Lung (tissue), 12 donors: ENCODE measurements around the gene FRS2. TPM values are rescaled to one million over a fixed set of nuclear protein-coding genes. Genes with fewer than 3 reads are reported as not detected.
A peak's percentile ranks its signal among the peaks of the same experiment; 100 is the strongest.

Experiments used
- ATAC-seq: fragments of 200-7000 bp; cut with Tn5 transposase; one replicate; pipeline ENCODE4 v1.9.1; 2020; ENCODE audit warnings: moderate number of reproducible peaks; ENCODE audit not compliant: insufficient read depth, low FRiP score
- DNase-seq, 3 donors: peaks; one replicate each; pipeline ENCODE4 v3.0.0-alpha.2; 2013 to 2017
- H3K27ac ChIP-seq, 2 donors: one replicate each; pipeline ENCODE4 v1.5.1; 2013; ENCODE audit warnings: mild to moderate bottlenecking in 2 of 2, moderate library complexity in 2 of 2, control low read depth in 1 of 2, inconsistent platforms in 1 of 2, low read depth in 1 of 2, low read length in 1 of 2
- H3K27me3 ChIP-seq, 3 donors: one replicate each; pipeline ENCODE4 v1.5.1; 2013; ENCODE audit warnings: low read length in 2 of 3; ENCODE audit not compliant: control insufficient read depth in 3 of 3, insufficient read depth in 3 of 3
- H3K36me3 ChIP-seq, 4 donors: one replicate each; pipeline ENCODE4 v1.5.1; 2013; ENCODE audit warnings: low read length in 4 of 4, mild to moderate bottlenecking in 1 of 4, moderate library complexity in 1 of 4; ENCODE audit not compliant: control insufficient read depth in 4 of 4, insufficient read depth in 4 of 4
- H3K4me1 ChIP-seq, 5 donors: one replicate each; pipeline ENCODE4 v1.5.1; 2013; ENCODE audit warnings: low read length in 5 of 5, mild to moderate bottlenecking in 2 of 5, moderate library complexity in 1 of 5; ENCODE audit not compliant: control insufficient read depth in 5 of 5, insufficient read depth in 5 of 5
- H3K4me3 ChIP-seq: one replicate; pipeline ENCODE4 v1.5.1; 2013; ENCODE audit warnings: mild to moderate bottlenecking, control low read depth, moderate library complexity
- H3K9ac ChIP-seq, 2 donors: one replicate each; pipeline ENCODE4 v1.5.1; 2013; ENCODE audit warnings: low read length in 2 of 2, control low read depth in 1 of 2; ENCODE audit not compliant: insufficient read depth in 1 of 2
- H3K9me3 ChIP-seq, 4 donors: one replicate each; pipeline ENCODE4 v1.5.1; 2013; ENCODE audit warnings: low read length in 3 of 4, mild to moderate bottlenecking in 1 of 4, moderate library complexity in 1 of 4; ENCODE audit not compliant: control insufficient read depth in 4 of 4, insufficient read depth in 3 of 4
- whole genome bisulfite sequencing, 2 donors: extraction: QIAGEN DNeasy Blood & Tissue Kit; methylation state at CpG; one replicate each; pipeline ENCODE4 v1.1.7; 2013; 5-methylcytosine and 5-hydroxymethylcytosine counted together
- polyA plus RNA-seq, 2 donors: library from polyadenylated mRNA; stranded (reverse); fragments of 200-250 nt; gene quantifications; one replicate each; pipeline ENCODE4 v1.2.1, GENCODE V29; 2013
- total RNA-seq, 2 donors: library from RNA; depleted of rRNA in 1 of 2; stranded (reverse); fragments of >200 nt in 1 of 2; gene quantifications; one replicate each; pipeline ENCODE4 v1.2.1, GENCODE V29; 2014 to 2021
- TF ChIP-seq, protein P1 (sequence below): IDR thresholded peaks from 2 replicates; pipeline ENCODE4 v1.5.1; 2012; ENCODE audit warnings: mild to moderate bottlenecking; ENCODE audit errors: control extremely low read depth, extremely low read depth
- donor health status: control.
- donor health status: control.
- donor health status: Bipolar disorder and iron deficiency.
- donor health status: healthy.
- donor health status: DM: yes; HTN: yes; CAD: no.

Gene FRS2
- total and polyA plus RNA-seq, 4 donors = 4.7 to 66.7 (median 20.1) TPM

DNA sequence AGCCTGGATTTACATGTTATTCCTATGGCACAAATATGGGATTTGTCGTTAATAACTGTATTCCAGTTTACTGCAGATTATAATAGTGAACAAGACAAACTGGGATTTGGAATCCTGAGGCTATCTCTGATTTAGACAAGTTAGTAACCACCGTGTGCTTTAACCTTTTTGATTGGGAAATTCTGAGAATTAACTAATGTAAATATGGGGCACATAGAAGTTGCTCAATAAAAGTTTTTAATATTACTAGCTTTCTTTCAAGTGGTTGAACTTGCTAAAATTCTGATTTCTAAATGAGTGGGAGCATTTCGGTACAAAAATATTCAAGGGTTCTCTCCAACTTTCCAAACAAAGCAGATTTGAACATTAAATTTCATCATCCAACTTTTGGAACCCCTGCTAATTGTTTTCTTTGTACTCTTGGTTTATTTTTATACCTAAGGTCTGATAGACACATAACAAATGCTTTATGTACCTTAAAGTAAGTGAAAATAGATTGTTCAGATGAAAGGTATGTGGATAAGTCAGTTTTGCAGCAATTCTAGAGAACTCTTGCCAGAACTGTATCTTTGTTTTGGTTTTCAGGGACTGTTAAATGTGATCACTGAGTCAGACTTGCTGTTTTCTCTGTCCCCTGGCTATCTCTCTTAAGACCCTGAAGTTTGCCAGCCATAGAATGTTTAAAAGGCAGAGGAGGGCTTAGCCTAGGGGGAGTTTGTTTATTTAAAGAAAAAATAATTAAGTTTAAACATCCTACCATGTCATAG is 57.5 kb downstream of the FRS2 start:
- Histone ChIP-seq H3K9me3 (peaks cover 0 to 10% (median 0%) of the 10 kb centered on the region in 4 donors), H3K27me3 (no peaks in the 10 kb centered on the region), H3K4me1 (peaks cover 0 to 23% (median 10%) of the 10 kb centered on the region in 5 donors), H3K36me3 (peaks cover 0 to 4% (median 0%) of the 10 kb centered on the region in 4 donors), H3K4me3 (no peak overlapping the region), H3K27ac (peak overlapping the region in 1 of 2 donors; percentile 16), H3K9ac (peak overlapping the region in 1 of 2 donors; percentile 65)
- WGBS, 2 donors = 63 to 75% methylated on average over 3 of the region's 3 CpGs
- DNase-seq = peak in 2 of 3 donors; percentile 89 to 90
- TF ChIP-seq, protein P1, sequence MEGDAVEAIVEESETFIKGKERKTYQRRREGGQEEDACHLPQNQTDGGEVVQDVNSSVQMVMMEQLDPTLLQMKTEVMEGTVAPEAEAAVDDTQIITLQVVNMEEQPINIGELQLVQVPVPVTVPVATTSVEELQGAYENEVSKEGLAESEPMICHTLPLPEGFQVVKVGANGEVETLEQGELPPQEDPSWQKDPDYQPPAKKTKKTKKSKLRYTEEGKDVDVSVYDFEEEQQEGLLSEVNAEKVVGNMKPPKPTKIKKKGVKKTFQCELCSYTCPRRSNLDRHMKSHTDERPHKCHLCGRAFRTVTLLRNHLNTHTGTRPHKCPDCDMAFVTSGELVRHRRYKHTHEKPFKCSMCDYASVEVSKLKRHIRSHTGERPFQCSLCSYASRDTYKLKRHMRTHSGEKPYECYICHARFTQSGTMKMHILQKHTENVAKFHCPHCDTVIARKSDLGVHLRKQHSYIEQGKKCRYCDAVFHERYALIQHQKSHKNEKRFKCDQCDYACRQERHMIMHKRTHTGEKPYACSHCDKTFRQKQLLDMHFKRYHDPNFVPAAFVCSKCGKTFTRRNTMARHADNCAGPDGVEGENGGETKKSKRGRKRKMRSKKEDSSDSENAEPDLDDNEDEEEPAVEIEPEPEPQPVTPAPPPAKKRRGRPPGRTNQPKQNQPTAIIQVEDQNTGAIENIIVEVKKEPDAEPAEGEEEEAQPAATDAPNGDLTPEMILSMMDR = no peak
- no peak for ATAC-seq

DNA sequence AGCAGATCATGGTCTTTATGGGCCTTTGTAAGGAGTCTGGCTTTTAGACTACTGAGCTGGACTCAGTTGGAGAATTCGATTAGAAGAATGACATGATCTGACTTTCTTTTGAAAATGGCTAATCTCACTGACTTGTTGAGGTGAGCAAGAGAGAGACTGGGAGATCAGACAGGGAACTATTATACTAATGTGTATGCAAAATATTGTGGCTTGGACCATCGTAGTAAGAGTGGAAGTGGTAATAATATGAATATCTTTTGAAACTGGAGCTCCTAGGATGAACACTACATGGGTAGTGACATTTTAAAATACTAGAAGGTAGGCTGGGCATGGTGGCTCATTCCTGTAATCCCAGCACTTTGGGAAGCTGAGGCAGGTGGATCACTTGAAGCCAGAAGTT is 58.8 kb downstream of the FRS2 start:
- Histone ChIP-seq H3K9me3 (no peaks in the 10 kb centered on the region), H3K9ac (no peak overlapping the region), H3K4me1 (peaks cover 0 to 32% (median 9%) of the 10 kb centered on the region in 5 donors), H3K27ac (no peak overlapping the region), H3K4me3 (no peak overlapping the region), H3K27me3 (no peaks in the 10 kb centered on the region), H3K36me3 (peaks cover 0 to 4% (median 0%) of the 10 kb centered on the region in 4 donors)
- 82 to 95% methylated on average over 2 of the region's 2 CpGs for WGBS, 2 donors
- no peak for DNase-seq
- no peak for ATAC-seq
- TF ChIP-seq, protein P1 = no peak

DNA sequence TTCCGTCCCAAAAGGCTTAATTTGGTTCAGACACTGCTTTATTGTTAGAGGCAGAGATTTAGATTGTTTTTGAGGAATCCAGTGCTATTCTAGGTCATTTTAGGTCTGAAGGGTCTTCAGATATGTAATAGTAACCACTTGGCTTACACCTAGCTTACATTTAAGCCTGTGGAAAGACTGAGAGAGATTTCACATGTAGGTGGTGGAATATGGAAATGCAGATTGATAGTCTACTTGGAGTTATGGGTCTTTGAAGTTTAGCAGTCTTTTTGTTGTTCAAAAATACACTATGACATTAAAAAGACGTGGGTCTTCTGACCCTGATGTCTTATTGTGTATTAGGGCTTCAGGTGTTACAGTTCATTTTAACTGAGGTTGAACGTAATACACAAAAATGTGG is 63.7 kb downstream of the FRS2 start:
- no peak for ATAC-seq
- H3K4me3 ChIP-seq = no peak overlapping the region
- peak overlapping the region in 1 of 2 donors; percentile 81 for H3K9ac ChIP-seq
- peaks cover 0 to 4% (median 0%) of the 10 kb centered on the region in 4 donors for H3K36me3 ChIP-seq
- 83 to 94% methylated on average over 3 of the region's 3 CpGs for WGBS, 2 donors
- TF ChIP-seq, protein P1 = no peak
- peaks cover 0 to 33% (median 5%) of the 10 kb centered on the region in 5 donors for H3K4me1 ChIP-seq
- no peak for DNase-seq
- H3K9me3 ChIP-seq = no peaks in the 10 kb centered on the region
- peak overlapping the region in 1 of 2 donors; percentile 33 for H3K27ac ChIP-seq
- H3K27me3 ChIP-seq = no peaks in the 10 kb centered on the region
